Mammary epithelial cell (primary cell): ENCODE results near the gene C2CD5.
"Not testable (repeated sequence)": the region's sequence is repeated elsewhere in the genome, so short reads cannot be mapped to it uniquely, and the experiment has no call there.

Source experiments
- CTCF ChIP-seq, 2 donors: IDR thresholded peaks in 1 of 2; conservative IDR thresholded peaks in 1 of 2; 2 replicates each; pipeline ENCODE4 v1.5.1; 2011 to 2012; ENCODE audit warnings: inconsistent platforms in 2 of 2, low read length in 2 of 2, mild to moderate bottlenecking in 2 of 2, control low read depth in 1 of 2, low read depth in 1 of 2; ENCODE audit not compliant: insufficient read depth in 1 of 2; ENCODE audit errors: extremely low read depth in 1 of 2
- EZH2 ChIP-seq: IDR thresholded peaks from 2 replicates; pipeline ENCODE4 v1.6.1; 2012; ENCODE audit warnings: low read length, inconsistent platforms, borderline replicate concordance

GRCh38 chr12:22487683-22488082, 56.7 kb downstream of the C2CD5 start:
- not testable (repeated sequence) for TF ChIP-seq CTCF (conservative IDR thresholded peaks at IDR 0.05 in 1 of 2, IDR thresholded peaks at IDR 0.05 in 1 of 2; ENCODE audit: extremely low read depth in 1 of 2, insufficient read depth in 1 of 2, low read depth in 1 of 2, low read length in 2 of 2); EZH2
